Subcutaneous preadipocyte (primary cell): ENCODE measurements around the gene NPIPA3. TPM values are rescaled to one million over a fixed set of nuclear protein-coding genes. Genes with fewer than 3 reads are reported as not detected.

Source experiments
- total RNA-seq: library from RNA; depleted of rRNA; stranded (reverse); fragments of >200 nt; gene quantifications from 2 replicates; pipeline ENCODE4 v1.2.3, GENCODE V29; 2012

Gene NPIPA3
- total RNA-seq = 0.73 TPM in 1 of 2 replicates, not detected in the other

DNA sequence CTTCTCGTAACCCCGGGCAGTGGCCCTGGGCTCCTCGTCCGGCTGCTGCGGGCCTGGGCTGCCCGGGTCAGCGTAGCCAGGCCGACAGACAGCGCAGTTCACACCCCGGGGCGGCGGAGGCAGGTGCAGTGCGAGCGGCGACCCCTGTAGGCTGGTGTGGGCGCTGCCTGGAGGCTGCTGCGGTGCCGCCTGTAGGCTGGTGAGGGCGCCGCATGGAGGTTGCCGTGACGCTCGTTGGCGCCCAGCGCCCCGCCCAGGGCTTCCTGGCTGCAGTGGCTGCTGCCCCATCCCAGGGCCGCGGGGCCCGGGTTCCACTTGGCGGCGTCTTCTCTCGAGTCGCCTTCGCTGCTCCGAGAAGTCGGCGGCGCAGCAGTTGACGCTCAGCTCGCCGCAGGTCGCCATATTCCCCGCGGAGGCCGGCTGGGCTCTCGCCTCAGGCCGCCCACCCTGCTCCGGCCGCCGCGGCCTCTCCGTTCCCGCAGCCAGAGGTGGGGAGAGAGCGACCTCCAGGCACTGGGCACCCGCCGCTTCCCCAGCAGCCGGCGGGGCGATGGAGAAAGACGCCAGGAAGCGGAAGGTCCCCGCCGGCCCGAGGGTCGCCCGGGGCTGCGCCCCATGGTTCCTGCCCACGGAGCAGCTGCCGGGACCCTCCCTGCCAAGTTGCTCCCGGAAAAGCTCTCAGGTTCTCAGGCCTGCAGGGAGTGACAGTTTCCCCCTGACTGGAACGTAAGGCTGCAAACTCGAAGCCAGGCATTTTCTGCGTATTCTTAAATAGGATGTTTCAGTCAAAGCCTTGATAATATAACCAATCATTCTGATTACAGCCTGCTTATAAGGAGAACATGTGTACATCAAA lies at the start of gene NPIPA3:
NPIPA3 (plus strand) TSS at position 256 of the 856 bp plus-strand sequence. CDS start 5,533 bp downstream, outside the sequence.

DNA sequence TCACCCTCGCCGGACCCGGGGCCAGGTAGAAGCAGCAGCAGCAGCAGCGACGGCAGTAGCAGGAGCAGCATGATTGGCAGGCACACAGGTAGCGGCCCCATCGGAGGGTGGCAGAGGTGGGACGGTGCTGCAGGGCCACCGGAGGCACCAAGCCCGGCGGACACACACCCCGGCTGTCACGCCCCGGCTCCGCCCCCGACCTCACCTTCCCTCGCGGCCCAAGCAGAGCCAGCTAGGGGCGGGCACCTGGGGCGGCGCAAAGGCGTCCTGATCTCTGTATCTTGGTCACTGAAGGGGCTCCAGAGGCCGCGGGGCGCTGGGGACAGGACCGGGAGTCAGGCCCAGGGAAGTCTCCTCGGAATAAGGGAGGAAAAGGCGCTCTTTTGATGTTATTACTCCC lies 9.1 kb upstream of the NPIPA3 start, which contains the start of gene PLA2G10:
PLA2G10 (minus strand) TSS at position 180 of the 400 bp plus-strand sequence; CDS start at position 101, 79 bp downstream.

DNA sequence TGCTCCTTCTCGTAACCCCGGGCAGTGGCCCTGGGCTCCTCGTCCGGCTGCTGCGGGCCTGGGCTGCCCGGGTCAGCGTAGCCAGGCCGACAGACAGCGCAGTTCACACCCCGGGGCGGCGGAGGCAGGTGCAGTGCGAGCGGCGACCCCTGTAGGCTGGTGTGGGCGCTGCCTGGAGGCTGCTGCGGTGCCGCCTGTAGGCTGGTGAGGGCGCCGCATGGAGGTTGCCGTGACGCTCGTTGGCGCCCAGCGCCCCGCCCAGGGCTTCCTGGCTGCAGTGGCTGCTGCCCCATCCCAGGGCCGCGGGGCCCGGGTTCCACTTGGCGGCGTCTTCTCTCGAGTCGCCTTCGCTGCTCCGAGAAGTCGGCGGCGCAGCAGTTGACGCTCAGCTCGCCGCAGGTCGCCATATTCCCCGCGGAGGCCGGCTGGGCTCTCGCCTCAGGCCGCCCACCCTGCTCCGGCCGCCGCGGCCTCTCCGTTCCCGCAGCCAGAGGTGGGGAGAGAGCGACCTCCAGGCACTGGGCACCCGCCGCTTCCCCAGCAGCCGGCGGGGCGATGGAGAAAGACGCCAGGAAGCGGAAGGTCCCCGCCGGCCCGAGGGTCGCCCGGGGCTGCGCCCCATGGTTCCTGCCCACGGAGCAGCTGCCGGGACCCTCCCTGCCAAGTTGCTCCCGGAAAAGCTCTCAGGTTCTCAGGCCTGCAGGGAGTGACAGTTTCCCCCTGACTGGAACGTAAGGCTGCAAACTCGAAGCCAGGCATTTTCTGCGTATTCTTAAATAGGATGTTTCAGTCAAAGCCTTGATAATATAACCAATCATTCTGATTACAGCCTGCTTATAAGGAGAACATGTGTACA lies 39.3 kb downstream of the NPIPA3 start, which contains the start of gene NPIPA2:
NPIPA2 (plus strand) TSS at position 261 of the 856 bp plus-strand sequence. CDS start 5,533 bp downstream, outside the sequence.

Other genes with a start within 250 kb of the NPIPA3 start
- 28.7 and 32.1 TPM in 2 replicates for gene PARN, start 73.2 kb upstream of the NPIPA3 start, total RNA-seq
- 76.2 and 85.6 TPM in 2 replicates for gene BFAR, start 70.5 kb upstream of the NPIPA3 start, total RNA-seq
- not detected in 2 replicates for gene PLA2G10, start 9.1 kb upstream of the NPIPA3 start, total RNA-seq
- gene NPIPA2, start 39.1 kb downstream of the NPIPA3 start, total RNA-seq = 0.73 TPM in 1 of 2 replicates, not detected in the other
- gene NOMO1, start 130.3 kb downstream of the NPIPA3 start, total RNA-seq = 27.6 and 61.6 TPM in 2 replicates
- gene NPIPA1, start 234.0 kb downstream of the NPIPA3 start, total RNA-seq = 27.2 and 41.6 TPM in 2 replicates